ENCODE measurements around the gene CCNH.

Gene CCNH

GRCh38 chr5:87354496-87354895 lies 58.2 kb downstream of the CCNH start:
- no peak for DNase-seq (ENCODE audit: low read depth, low spot score)
- ChIA-PET CTCF (interaction anchor here (1.3 kb wide), 1 partner anchor 70 kb away, joined by 3 read pairs; no protein-coding TSS in a partner anchor), POLR2A (interaction anchor here (1.1 kb wide), 1 partner anchor 87 kb away, joined by 3 read pairs; the partner anchor contains the start of gene RASA1)
- no peak for TF ChIP-seq CTCF (IDR thresholded peaks at IDR 0.05; ENCODE audit: insufficient read depth, low read length, missing control alignments)
- H3K4me3 ChIP-seq (ENCODE audit: low read depth, low read length), result no peak overlapping the region

- no peak overlapping the region for H3K4me3 ChIP-seq (ENCODE audit: low read depth, low read length)
- TF ChIP-seq CTCF (IDR thresholded peaks at IDR 0.05; ENCODE audit: insufficient read depth, low read length, missing control alignments), result no peak
- ChIA-PET POLR2A (no interaction called here), CTCF (no interaction called here)
- DNase-seq (ENCODE audit: low read depth, low spot score), result no peak
Observed at GRCh38 chr5:87347841-87348240, 64.9 kb downstream of the CCNH start.

GRCh38 chr5:87347272-87347671 lies 65.5 kb downstream of the CCNH start:
- POLR2A ChIA-PET, result no interaction called here

More at GRCh38 chr5:87347272-87347671, 65.5 kb downstream of the CCNH start:
- CTCF ChIA-PET, result interaction anchor here (1.0 to 1.6 kb wide), 2 partner anchors 12 to 277 kb away, joined by 3 to 5 read pairs; no protein-coding TSS in a partner anchor
- no peak for TF ChIP-seq CTCF (IDR thresholded peaks at IDR 0.05; ENCODE audit: insufficient read depth, low read length, missing control alignments)
- no peak overlapping the region for H3K4me3 ChIP-seq (ENCODE audit: low read depth, low read length)
- no peak for DNase-seq (ENCODE audit: low read depth, low spot score)
